PFSK-1 (cell line): ENCODE measurements around the gene BCL2L1.

Source experiments
- POLR2AphosphoS5 ChIP-seq: IDR thresholded peaks from 2 replicates; pipeline ENCODE4 v1.6.1; 2012; ENCODE audit warnings: low read depth, mild to moderate bottlenecking, control low read depth, low read length, moderate library complexity
- SIN3A ChIP-seq: IDR thresholded peaks from 2 replicates; pipeline ENCODE4 v1.6.1; 2012; ENCODE audit warnings: mild to moderate bottlenecking, low read length, moderate library complexity, borderline replicate concordance; ENCODE audit not compliant: insufficient read depth
- TAF1 ChIP-seq: IDR thresholded peaks from 2 replicates; pipeline ENCODE4 v1.6.1; 2012; ENCODE audit warnings: low read length, control low read depth, borderline replicate concordance; ENCODE audit not compliant: insufficient read depth

GRCh38 chr20:31747640-31748039 is 25.0 kb upstream of the BCL2L1 start:
- TF ChIP-seq TAF1 (no peak), POLR2AphosphoS5 (no peak), SIN3A (no peak)
